HG02588 (cell line): ENCODE data around the gene SLC9A7.
"Not testable (repeated sequence)": the region's sequence is repeated elsewhere in the genome, so short reads cannot be mapped to it uniquely, and the experiment has no call there.

Experiments used
- ATAC-seq: cut with Tn5 transposase; IDR thresholded peaks from one replicate; pipeline ENCODE4 v1.9.1; 2021; ENCODE audit warnings: mild to moderate bottlenecking, moderate library complexity; ENCODE audit not compliant: unreplicated experiment

Gene SLC9A7

DNA sequence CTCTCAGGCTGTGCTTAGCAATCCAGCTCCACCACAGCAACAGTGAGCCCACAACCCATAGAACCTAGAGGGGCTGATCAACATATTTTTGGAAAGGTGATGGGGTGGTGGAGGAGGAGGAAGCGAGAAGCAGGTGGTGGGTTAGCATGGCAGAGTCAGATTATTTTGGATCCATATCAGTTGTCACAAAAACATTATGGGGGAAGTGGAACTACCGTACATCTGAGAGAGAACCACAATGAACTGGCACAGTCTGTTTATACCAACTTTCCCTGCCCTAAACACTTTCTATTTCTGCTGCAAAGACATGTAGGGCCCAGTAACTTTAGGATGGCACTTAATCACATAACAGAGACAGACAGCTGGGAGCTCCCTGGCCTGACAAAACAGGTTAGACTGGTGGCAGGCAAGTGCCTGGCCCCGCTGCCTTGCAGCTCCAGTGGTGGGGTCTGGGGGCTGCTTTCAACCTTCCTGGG, 4.3 kb downstream of the SLC9A7 start:
- no peak for ATAC-seq

DNA sequence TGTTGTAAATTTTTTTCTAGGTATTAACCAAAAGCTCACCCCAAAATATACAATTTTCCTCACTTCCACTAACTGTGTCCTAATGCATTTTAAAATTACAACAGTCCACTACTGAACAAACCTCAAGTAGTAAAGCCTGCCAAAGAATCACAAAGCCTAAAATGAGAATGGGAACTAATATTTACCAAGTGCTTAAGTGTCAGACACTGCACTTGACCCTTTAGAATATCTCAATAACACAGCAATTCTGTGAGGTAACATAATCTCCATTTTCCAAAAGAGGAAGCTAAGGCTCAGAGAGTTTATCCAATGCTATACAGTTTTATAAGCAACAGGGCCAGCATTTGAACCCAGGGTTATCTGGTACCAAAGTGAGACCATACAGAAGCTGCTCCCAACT, 4.9 kb downstream of the SLC9A7 start:
- ATAC-seq = no peak

DNA sequence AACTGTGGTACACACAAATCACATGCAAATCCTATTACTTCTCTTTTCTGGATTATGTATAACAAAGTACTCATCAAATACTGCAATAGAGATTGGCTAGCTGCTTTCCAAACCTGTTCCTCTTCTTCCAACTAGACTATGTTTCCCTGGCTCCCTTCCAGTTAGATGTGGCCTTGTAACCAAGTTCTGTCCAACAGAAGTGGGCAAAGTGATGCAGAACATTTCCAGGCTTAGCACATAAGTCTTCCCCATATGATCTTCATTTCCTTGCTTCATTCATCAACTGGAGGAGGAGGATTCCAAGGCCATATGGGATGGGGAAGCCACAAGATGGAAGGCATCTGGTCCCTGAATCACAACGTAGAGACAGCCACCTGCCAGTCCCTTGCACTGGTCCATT, 8.0 kb downstream of the SLC9A7 start:
- ATAC-seq = no peak

DNA sequence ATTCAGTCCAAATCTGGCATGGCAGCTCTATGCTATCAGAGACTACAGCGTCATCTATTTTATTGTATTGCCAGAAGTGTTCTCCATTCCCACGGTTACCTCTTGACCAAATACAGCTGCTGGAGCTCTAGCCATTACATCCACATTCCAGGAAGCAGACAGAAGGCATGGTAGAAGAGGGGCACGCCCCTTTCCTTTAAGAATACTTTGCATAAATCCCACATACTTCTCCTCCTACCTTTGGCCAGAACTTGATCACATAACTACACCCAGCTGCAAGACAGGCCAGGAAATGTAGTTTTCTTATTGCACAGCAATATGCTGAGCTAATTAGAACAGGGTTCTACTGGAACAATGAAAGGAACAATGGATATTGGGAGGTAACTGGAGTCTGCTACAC, 14.9 kb downstream of the SLC9A7 start:
- no peak for ATAC-seq

DNA sequence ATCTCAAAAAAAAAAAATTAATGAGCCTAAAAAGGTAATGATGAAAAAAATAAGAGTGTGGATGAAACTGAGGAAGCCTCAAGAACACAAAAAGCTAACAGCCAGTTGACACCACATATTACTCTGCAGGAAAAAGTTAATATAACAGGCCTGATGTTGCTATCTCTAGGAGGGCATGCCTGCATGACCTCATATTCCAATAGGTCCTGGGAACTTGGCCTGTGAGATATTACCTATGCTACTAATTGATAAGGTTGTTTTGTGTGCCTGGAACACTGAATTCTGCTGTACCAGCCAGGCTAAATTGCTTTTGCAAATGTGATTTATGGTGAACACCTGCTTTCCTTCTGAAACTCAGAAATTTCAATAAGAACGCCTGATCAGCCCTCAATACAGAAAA, 15.9 kb downstream of the SLC9A7 start:
- ATAC-seq = no peak

DNA sequence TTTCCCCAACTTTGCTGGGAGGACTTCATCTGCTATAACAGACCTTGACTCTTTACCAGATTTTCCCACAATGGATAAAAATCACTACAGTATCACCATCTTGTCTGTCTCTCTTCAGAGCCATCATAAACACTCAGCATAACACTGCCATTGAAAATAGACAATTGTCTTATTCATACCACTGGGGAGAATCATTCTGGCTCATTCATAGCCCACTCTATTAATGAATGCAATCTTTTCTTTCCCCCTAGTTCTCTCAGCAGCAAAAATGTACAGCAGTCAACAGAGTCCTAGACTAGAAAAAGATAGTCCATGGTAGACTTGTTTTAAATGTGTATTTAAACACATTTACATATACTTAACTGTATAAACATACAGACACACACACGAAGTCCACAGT, 19.2 kb downstream of the SLC9A7 start:
- ATAC-seq = no peak

DNA sequence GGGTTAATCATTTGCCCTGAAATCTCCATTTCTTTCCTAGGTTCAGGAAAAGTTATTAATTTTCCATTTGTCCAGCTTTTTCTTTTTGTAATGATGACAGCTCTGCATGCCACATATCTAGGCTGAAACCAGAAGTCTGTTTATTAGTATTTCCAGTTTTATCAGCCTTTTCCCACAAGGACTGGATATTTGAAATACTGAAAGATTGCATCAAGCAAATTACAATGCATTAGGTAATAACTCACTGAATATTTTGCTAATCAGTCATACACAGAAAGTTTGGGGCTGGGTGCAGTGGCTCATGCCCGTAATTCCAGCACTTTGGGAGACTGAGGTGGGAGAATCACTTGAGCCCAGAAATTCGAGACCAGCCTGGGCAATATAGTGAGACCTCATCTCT, 21.5 kb downstream of the SLC9A7 start:
- ATAC-seq = no peak

DNA sequence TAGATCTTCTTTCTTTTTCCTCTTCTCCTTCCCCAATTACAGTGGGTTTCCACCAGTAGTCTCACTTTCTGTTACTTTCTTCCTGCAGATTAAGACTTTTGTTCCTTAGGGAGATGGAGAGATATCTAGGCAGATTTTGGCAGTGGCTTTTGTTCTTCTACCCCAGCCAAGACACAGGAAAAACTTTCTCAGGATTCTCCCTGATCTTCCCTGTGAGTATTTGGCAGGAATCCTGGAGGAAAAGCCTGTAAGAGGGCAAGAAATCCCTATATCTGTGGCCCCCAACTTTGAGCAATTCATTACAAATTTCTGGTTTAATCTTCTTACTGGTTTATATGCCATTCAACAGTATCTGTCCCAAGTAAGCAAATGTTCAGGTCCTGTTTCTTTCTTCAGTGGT, 21.9 kb downstream of the SLC9A7 start:
- no peak for ATAC-seq

DNA sequence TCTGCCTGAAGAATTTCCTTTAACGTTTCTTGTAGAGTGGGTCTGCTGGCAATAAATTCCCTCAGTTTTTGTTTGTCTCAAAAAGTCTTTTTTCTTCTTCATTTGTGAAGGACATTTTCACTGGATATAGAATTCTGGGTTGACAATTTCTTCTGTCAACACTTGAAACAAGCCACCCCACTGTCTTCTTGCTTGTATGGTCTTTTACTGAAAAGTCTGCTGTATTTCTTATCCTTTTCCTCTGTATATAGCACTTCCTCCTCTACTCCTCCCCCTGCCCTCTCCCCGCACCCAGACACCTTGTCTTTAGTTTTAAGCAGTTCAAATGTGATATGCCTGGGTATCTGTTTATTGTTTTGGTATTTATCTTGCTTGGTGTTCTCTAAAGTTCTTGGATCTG, 23.3 kb downstream of the SLC9A7 start:
- ATAC-seq = no peak

DNA sequence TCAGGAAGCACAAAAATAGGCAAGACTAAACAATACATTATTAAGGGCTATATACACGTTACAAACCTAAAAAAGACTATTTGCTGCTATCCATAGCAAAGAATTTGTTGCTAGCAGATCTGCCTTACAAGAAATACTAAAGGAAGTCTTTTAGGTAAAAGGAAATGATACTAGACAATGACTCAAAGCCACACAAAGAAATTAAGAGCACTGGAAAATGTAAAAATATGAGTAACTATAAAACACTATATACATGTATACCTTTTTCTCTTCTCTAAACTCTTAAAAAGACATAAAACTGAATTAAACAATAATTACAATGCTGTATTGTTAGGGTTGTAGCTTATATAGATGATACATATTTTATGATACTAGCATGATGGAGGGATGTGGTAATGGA, 25.7 kb downstream of the SLC9A7 start:
- ATAC-seq = no peak

DNA sequence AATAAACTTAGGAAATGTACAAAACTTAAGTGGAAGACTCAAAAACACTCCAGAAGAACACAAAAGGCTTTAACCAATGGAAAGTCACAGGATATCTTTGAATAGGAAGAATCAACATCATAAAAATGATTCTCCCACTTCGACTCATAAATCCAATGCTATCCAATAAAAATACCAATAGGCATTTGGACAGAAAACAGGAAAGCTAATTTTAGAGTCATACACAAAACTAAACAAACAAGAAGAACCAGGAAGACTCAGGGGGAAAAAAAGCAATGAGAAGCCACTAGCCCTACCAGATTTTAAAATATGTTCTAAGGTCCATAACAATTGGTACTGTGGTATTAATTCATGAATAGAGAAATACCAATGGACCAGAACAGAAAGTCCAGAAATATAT, 28.2 kb downstream of the SLC9A7 start:
- ATAC-seq = no peak

DNA sequence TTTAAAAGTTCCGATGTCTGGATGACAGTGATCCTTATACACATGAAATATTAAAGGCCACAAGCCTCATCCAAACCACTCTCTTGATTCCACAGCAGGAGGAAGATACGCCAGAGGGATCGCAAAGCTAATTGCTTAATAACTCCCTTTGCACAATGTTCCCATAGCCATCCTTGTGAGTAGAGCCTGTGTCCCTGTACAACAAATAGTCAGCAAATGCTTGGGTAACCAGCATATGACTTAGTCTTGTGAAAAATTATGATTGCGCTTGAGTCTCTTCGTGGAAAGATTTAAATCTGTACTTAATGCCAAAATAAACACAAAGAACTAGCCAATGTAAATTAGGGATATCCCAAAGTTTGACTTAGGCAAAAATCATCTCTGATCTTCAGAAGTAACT, 31.5 kb downstream of the SLC9A7 start:
- ATAC-seq = no peak

DNA sequence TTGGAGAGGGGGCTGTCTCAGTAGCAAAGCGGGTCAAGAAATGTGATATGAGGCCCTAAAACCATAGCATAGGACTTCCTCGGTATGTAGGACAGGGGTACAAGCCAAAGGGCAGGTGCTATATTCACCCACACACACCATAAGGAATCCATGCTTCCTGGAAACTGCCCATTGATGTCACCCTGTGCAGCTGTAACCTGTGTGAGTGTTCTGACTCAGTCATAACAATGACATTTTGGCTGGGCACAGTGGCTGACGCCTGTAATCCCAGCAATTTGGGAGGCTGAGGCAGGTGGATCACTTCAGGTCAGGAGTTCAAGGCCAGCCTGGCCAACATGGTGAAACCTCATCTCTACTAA, 35.4 kb downstream of the SLC9A7 start:
- ATAC-seq = not testable (repeated sequence)

DNA sequence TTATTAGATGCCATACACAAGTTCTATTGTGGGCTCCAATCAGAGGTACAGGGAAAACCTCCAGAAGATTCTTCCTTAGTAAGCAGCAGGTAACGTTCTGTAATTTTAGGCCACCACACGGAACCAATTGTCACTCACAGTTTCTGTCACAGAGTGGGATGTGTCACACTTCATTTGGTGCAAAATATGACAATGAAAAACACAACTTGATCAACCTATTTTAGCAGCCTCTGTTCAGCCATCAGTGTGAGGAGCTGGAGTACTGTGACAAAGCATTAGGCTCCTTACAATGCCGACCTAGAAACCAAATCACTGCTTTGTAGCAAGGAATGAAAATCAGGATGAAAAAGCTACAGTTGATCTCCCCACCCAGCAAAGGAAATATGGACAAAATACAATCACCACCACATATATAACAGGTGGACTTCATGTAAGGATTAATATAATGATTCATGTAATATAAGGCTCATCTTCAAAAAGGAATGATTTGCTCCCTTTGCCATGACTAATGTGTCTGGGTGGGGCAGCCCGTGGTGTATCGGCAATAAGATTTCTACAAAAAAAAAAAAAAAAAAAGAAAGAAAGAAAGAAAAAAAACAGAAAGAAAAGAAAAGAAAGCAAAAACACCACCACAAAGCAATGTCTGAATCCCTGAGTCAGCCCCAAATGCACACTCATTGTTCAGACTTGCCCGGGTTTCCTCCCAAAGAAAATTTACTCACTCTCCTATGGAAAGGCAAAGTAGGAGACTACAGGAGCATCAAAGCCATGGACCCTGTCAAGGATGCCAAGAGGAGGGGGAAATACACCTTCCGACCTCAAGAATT, 36.0 kb downstream of the SLC9A7 start:
- ATAC-seq = no peak

DNA sequence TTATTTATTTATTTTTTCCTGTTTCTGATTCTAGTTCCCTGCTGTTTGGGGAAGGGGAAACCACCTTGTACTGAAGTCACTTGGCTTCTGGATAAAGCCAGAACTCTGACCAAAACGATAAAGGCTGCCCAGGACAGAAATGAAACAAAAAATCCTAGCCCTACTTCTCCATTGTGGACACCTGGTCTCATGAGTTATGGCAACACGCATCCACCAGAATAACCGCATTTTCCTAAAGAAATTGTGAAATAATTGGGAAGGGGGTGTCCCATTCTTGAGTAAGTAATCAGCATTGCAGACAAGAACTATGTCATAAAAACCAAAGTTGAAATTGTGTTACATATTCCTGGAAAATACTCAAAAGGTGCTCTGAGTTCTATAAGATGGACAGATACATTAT, 42.1 kb downstream of the SLC9A7 start:
- ATAC-seq = no peak

DNA sequence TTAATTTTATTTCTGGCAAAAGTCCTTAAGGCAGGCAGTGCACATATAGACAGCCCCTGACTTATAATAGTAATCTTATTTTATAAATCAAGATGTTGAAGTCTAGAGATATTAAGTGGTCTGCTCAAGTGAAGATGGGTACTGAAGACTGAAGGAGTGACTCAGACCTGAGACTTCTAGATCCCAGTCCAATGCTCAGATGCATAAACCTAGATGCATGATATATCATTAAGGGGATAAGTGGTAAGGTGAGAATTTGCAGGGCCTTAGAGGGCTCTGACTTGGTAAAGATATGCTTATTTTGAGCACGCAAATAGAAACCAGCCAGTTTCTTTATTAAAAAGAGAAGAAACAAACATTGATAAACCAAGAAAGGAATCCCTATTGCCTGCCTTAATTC, 42.9 kb downstream of the SLC9A7 start:
- no peak for ATAC-seq

DNA sequence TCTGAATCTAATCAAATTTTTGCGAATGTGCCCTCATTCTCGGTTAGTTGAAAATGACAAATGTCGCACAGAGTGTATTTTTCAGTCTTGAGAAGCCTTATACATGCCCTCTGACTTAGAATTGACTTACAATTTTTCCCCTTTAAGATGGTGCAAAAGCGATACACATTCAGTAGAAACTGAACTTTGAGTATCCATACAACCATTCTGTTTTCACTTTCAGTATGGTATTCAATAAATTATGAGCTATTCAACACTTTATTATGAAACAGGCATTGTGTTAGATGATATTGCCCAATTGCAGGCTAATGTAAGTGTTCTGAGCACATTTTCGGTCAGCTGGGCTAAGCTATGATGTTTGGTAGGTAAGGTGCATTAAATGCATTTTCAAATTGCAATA, 43.4 kb downstream of the SLC9A7 start:
- ATAC-seq = no peak

DNA sequence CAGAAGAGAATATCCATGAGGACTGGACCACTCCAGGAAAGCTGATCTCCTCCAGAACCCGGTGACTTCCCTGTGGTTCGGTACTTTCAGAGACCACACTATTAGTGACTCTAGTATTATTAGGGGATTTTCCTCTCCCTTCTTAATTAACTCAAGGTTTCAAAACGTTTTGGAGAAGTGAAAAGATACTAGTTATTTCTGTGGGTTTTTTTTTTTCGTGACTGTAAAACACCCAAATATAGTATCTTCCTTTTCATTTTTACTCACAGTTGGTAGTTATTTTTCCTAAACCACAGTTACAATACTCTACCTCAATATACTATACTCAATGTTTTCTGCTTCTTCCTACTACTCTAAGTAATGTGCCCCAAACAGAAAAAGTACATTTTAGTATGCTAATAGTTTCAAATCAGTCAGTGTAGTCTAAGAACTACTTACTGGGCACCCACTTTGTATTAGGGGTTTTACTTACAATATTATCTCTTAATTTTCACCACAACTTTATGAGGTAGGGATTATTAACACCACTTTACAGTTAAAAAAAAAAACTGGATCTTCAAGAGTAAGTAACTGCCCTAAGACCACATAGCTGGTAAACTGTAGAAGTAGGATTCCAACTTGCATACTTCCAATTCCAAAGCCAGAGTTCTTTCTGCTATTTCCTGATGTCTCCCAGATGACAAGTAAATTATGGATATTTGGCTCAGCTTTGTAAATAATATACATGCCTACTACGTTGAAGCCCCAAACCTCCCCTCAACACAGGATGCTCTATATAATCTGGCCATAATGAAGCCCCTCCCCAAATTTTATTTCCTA, 45.0 kb downstream of the SLC9A7 start:
- ATAC-seq = peak; percentile 55

DNA sequence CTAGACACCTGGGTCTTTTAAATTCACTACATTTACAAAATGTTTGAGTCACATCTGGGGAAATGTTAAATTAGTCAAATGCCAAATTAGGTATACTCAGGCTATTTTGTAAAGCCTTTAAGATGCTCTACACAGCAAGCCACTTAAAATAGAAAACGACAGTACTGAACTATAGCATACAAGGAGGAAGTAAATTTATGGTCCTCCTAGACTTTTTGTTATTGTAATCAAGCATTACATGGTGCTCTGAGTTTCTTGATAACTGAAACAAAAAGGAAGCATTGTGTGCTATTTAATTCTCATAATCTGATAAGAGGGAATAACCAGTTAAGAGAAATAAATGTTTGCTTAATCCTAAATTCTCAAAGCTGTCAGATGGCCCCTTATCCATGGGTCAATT, 46.2 kb downstream of the SLC9A7 start:
- no peak for ATAC-seq

DNA sequence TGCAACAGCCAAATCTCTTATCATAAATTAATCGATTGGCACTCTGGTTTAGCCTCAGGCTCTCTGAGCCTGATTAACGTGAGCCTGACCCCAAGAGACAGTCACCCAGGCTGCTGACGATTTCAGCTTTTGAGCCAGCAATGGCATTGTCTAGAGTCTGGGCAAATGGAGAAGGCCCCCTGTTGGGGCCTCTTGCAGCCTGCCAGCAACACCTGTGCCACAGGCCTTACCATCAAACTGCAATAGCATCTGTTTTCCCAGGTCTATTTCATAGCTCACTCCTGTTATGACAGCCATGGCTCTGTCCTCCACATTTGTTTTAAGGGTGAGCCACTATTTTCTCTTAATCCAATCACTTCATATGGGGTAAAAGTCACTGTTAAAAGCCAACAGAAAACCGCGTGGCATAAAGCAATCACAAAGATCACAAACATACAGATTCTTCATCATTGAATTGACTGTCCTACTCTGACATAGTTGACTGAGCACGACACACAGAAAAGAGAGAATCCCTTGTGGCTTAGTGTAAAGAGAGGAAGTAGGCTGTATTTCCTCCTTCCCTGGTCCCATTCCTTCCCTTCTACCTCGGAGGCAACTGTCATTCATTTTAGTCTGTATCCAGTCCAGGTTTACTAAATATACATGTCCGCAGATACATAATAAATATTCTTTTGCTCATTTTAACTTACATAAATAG, 47.8 kb downstream of the SLC9A7 start:
- ATAC-seq = no peak

DNA sequence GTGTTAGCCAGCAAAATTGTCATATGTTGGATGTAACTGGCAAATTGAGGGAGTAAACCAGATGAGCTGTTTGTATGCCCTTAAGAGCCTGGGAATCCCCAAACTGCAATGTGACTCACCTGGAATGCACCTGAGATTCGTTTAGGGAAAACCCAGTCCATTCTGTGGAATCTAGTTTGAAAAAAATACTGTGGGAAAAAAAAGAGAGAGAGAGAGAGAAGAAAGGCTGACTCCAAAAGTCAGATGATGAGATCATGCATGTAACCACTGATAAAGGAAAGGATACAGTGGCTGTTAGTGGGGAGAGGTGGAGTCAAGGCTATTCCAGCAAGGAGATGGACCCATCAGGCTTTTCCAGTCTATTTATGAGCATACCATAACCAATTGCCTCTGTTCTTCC, 48.5 kb downstream of the SLC9A7 start:
- no peak for ATAC-seq
